ENCODE data around the gene GPATCH1. TPM values are rescaled to one million over a fixed set of nuclear protein-coding genes. Genes with fewer than 3 reads are reported as not detected.
"Not testable (repeated sequence)": the region's sequence is repeated elsewhere in the genome, so short reads cannot be mapped to it uniquely, and the experiment has no call there.

GPATCH1 gene
- total and polyA plus RNA-seq, 2 of the 8 experiments (the other 6 are each of a cell fraction or from before 2014, with no cell fraction given) = 4.3 to 8.2 TPM

DNA sequence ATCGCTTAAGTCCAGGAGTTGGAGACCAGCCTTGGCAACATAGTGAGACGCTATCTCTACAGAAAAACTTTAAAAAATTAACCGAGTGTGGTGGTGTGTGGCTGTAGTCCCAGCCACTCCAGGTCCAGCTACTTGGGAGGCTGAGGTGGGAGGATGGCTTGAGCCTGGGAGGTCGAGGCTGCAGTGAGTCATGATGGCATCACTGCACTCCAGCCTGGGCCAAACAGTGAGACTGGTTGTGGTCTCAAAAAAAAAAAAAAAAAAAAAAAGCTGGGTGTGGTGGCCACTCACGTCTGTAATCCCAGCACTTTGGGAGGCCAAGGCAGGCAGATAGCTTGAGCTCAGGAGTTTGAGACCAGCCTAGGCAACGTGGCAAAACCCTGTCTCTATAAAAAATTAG lies 85.1 kb downstream of the GPATCH1 start:
- H2BK20ac ChIP-seq (ENCODE audit: low read length); H3K4me1 ChIP-seq (replicated peaks in 1 of 4; ENCODE audit: control insufficient read depth in 3 of 4, insufficient read depth in 4 of 4, low read length in 3 of 4); H3K4ac ChIP-seq (replicated peaks; ENCODE audit: insufficient read length, low read depth, low read length); H3K14ac ChIP-seq (ENCODE audit: insufficient read length); H3K18ac ChIP-seq (ENCODE audit: extremely low read depth, low read length); DNase-seq (ENCODE audit: low read depth in 1 of 2, low spot score in 2 of 2); H3K79me1 ChIP-seq (ENCODE audit: low read depth, low read length); H2BK12ac ChIP-seq (ENCODE audit: low read depth, low read length); H3K56ac ChIP-seq (replicated peaks; ENCODE audit: insufficient read length, low read depth, low read length); H4K91ac ChIP-seq (replicated peaks; ENCODE audit: insufficient read length, low read length); H2BK5ac ChIP-seq (ENCODE audit: low read depth, low read length); H3K4me2 ChIP-seq (ENCODE audit: insufficient read depth in 1 of 2, low read depth in 2 of 2, low read length in 2 of 2); H4K5ac ChIP-seq (ENCODE audit: insufficient read length, low read depth, low read length); H2AK5ac ChIP-seq (ENCODE audit: low read depth, low read length); H4K8ac ChIP-seq (ENCODE audit: extremely low read depth, insufficient read depth, low read length); H3K9me3 ChIP-seq (ENCODE audit: insufficient read depth in 2 of 2, low read depth in 1 of 2, low read length in 1 of 2); H2BK120ac ChIP-seq (replicated peaks; ENCODE audit: low read depth, low read length); H4K20me1 ChIP-seq (replicated peaks in 1 of 2; ENCODE audit: control insufficient read depth in 1 of 2, insufficient read depth in 2 of 2, low read length in 2 of 2); H3K9ac ChIP-seq (replicated peaks in 1 of 4; ENCODE audit: extremely low read depth in 1 of 4, low read depth in 3 of 4, low read length in 3 of 4); H3K23ac ChIP-seq (ENCODE audit: insufficient read length); H3K79me2 ChIP-seq (ENCODE audit: control insufficient read depth in 1 of 2, insufficient read depth in 2 of 2, low read length in 2 of 2); FAIRE-seq; H2AFZ ChIP-seq (ENCODE audit: low read length); H3K4me3 ChIP-seq (ENCODE audit: extremely low read depth in 1 of 4, insufficient read depth in 2 of 4, low read depth in 3 of 4, low read length in 4 of 4); H3K27me3 ChIP-seq (replicated peaks in 1 of 4; ENCODE audit: control insufficient read depth in 3 of 4, extremely low read depth in 1 of 4, insufficient read depth in 3 of 4, low read length in 3 of 4); H3K27ac ChIP-seq (ENCODE audit: low read depth, low read length); H3K36me3 ChIP-seq (ENCODE audit: control insufficient read depth in 2 of 4, insufficient read depth in 4 of 4, low read length in 3 of 4); H2BK15ac ChIP-seq (ENCODE audit: low read length); H3K23me2 ChIP-seq (ENCODE audit: low read depth, low read length): not testable (repeated sequence)
- ChIA-PET CTCF (ENCODE audit: partially characterized antibody) (interaction anchor here (0.6 to 1.2 kb wide), 2 partner anchors 46 to 55 kb away, joined by 3 read pairs; no protein-coding TSS in a partner anchor), POLR2A (ENCODE audit: partially characterized antibody) (interaction anchor here (0.6 to 1.1 kb wide), 2 partner anchors 11 to 86 kb away, joined by 3 to 4 read pairs; no protein-coding TSS in a partner anchor)
- WGBS, 2 experiments (ENCODE audit: extremely low coverage in 1 of 2, insufficient coverage in 1 of 2, insufficient read length in 1 of 2, insufficient replicate concordance in 2 of 2, low coverage in 1 of 2, low lambda C conversion rate in 2 of 2, missing lambda C conversion rate in 1 of 2) = 74% methylated on average over 6 of the region's 6 CpGs; no CpG with 5 or more reads in 1 of the 2 experiments
